B cell (primary cell): ENCODE measurements around the gene HBQ1. TPM values are rescaled to one million over a fixed set of nuclear protein-coding genes. Genes with fewer than 3 reads are reported as not detected.
"Not testable (repeated sequence)": the region's sequence is repeated elsewhere in the genome, so short reads cannot be mapped to it uniquely, and the experiment has no call there.

Experiments
- ATAC-seq: fragments of 200-7000 bp; cut with Tn5 transposase; one replicate; pipeline ENCODE4 v1.10.0; 2021; ENCODE audit warnings: low read depth, mild to moderate bottlenecking, moderate number of reproducible peaks, moderate library complexity
- CTCF ChIA-PET: fragments of 350-600 bp; sonication (Branson Sonifier 250); formaldehyde crosslinking; loops from one replicate; lab custom pipeline; 2021; ENCODE audit warnings: antibody characterized with exemption, inconsistent platforms; lab: Charles Lee
- POLR2A ChIA-PET: fragments of 350-600 bp; sonication (Branson Sonifier 250); formaldehyde crosslinking; loops from one replicate; lab custom pipeline; 2021; ENCODE audit warnings: antibody characterized with exemption; lab: Charles Lee
- DNase-seq: peaks from one replicate; pipeline ENCODE4 v3.0.0; 2013
- H2AFZ ChIP-seq: 2 replicates; pipeline ENCODE4 v1.6.1; 2012; ENCODE audit warnings: mild to moderate bottlenecking, low read depth, low read length; ENCODE audit not compliant: insufficient read depth, poor library complexity, severe bottlenecking
- H3K27ac ChIP-seq, 2 donors: 1 replicate in 1 of 2; 2 replicates in 1 of 2; pipeline ENCODE4 v1.5.1; 2012 to 2013; ENCODE audit warnings: low read length in 2 of 2, mild to moderate bottlenecking in 2 of 2, moderate library complexity in 1 of 2
- H3K27me3 ChIP-seq, 4 experiments: fragments of 200-600 bp in 1 of 4; sonication (generic) in 1 of 4; replicated peaks in 1 of 4; 1 replicate in 2 of 4; 2 replicates in 2 of 4; pipeline versions ENCODE4 v1.6.1 to v1.7.0; 2013 to 2016; ENCODE audit warnings: low read length in 3 of 4, mild to moderate bottlenecking in 2 of 4, mixed read lengths in 1 of 4, moderate library complexity in 1 of 4; ENCODE audit not compliant: insufficient read depth in 4 of 4, control insufficient read depth in 3 of 4; ENCODE audit errors: control extremely low read depth in 1 of 4
- H3K36me3 ChIP-seq, 2 experiments: replicated peaks in 1 of 2; 1 replicate in 1 of 2; 2 replicates in 1 of 2; pipeline versions ENCODE4 v1.6.1 to v1.7.1; 2013; ENCODE audit warnings: low read length in 1 of 2; ENCODE audit not compliant: insufficient read depth in 2 of 2, control insufficient read depth in 1 of 2; ENCODE audit errors: control extremely low read depth in 1 of 2, extremely low read depth in 1 of 2
- H3K4me1 ChIP-seq, 2 donors: fragments of 200-600 bp in 1 of 2; sonication (generic) in 1 of 2; 1 replicate in 1 of 2; 2 replicates in 1 of 2; pipeline versions ENCODE4 v1.5.1 to v1.6.1; 2013 to 2017; ENCODE audit warnings: low read length in 2 of 2; ENCODE audit not compliant: control insufficient read depth in 2 of 2, insufficient read depth in 2 of 2
- H3K4me2 ChIP-seq: replicated peaks from 2 replicates; pipeline ENCODE3; 2012; ENCODE audit warnings: mild to moderate bottlenecking, low read depth, low read length; ENCODE audit not compliant: poor library complexity, severe bottlenecking
- H3K4me3 ChIP-seq, 5 experiments: fragments of 200-600 bp in 1 of 5; sonication (generic) in 1 of 5; 1 replicate in 3 of 5; 2 replicates in 2 of 5; pipeline versions ENCODE4 v1.5.1 to v1.7.0; 2011 to 2016; ENCODE audit warnings: low read length in 4 of 5, mild to moderate bottlenecking in 4 of 5, low read depth in 2 of 5, control low read depth in 1 of 5, moderate library complexity in 1 of 5; ENCODE audit not compliant: insufficient read depth in 1 of 5; ENCODE audit errors: control extremely low read depth in 1 of 5, extremely low read depth in 1 of 5
- H3K79me2 ChIP-seq: fragments of 200-600 bp; sonication (generic); one replicate; pipeline ENCODE4 v1.6.0; 2016; ENCODE audit warnings: low read length; ENCODE audit not compliant: control insufficient read depth, insufficient read depth
- H3K9ac ChIP-seq: fragments of 200-600 bp; sonication (generic); 2 replicates; pipeline ENCODE4 v1.6.1; 2017; ENCODE audit warnings: mild to moderate bottlenecking, low read length, moderate library complexity
- H3K9me3 ChIP-seq, 3 donors: one replicate each; pipeline versions ENCODE4 v1.6.1 to v1.7.1; 2013; ENCODE audit warnings: low read length in 2 of 3; ENCODE audit not compliant: control insufficient read depth in 2 of 3, insufficient read depth in 1 of 3; ENCODE audit errors: control extremely low read depth in 1 of 3
- H4K20me1 ChIP-seq: 2 replicates; pipeline ENCODE4 v1.6.0; 2012; ENCODE audit warnings: mild to moderate bottlenecking, low read length; ENCODE audit not compliant: insufficient read depth, control insufficient read depth, poor library complexity, severe bottlenecking
- H3K27ac Mint-ChIP-seq: one replicate; pipeline ENCODE4 v1.8.0; 2021; ENCODE audit warnings: mixed read lengths
- H3K27me3 Mint-ChIP-seq: one replicate; pipeline ENCODE4 v1.8.0; 2021; ENCODE audit warnings: mixed read lengths
- H3K4me1 Mint-ChIP-seq: one replicate; pipeline ENCODE4 v1.8.0; 2021; ENCODE audit warnings: mixed read lengths
- H3K4me3 Mint-ChIP-seq: one replicate; pipeline ENCODE4 v1.8.0; 2021; ENCODE audit warnings: mixed read lengths
- H3K9me3 Mint-ChIP-seq: one replicate; pipeline ENCODE4 v1.8.0; 2022; ENCODE audit warnings: mixed read lengths; ENCODE audit not compliant: insufficient read depth
- EZH2 ChIP-seq: IDR thresholded peaks from 2 replicates; pipeline ENCODE4 v1.6.1; 2012; ENCODE audit warnings: borderline replicate concordance, low read depth, mild to moderate bottlenecking, moderate library complexity, low read length; ENCODE audit not compliant: insufficient read depth, poor library complexity, severe bottlenecking
- WGBS: methylation state at CpG from one replicate; pipeline ENCODE4 v1.1.5; 2013; ENCODE audit warnings: missing lambda C conversion rate; ENCODE audit not compliant: insufficient coverage; 5-methylcytosine and 5-hydroxymethylcytosine counted together
- intact Hi-C: fragments of 100-400 bp; cut with micrococcal nuclease; formaldehyde crosslinking; loops from one replicate; pipeline ENCODE4 v1.10.0; 2022
- polyA plus RNA-seq: library from polyadenylated mRNA; depleted of rRNA; stranded (reverse); fragments of >200 nt; gene quantifications from 2 replicates; pipeline ENCODE4 v1.2.3, GENCODE V29; 2012
- total RNA-seq, 2 donors: library from RNA; stranded (reverse); fragments of 120-200 nt in 1 of 2; gene quantifications; 1 replicate in 1 of 2; 2 replicates in 1 of 2; pipeline versions ENCODE4 v1.2.3 to v1.2.4, GENCODE V29; 2013 to 2022
- TF ChIP-seq, protein P1 (sequence below): fragments of 200-600 bp; IDR thresholded peaks from one replicate; pipeline ENCODE4 v1.8.0; 2022; ENCODE audit warnings: antibody characterized with exemption, mild to moderate bottlenecking

Gene HBQ1
- total and polyA plus RNA-seq, 2 donors (not counting 1 experiment from before 2014, with no cell fraction given) = not detected

GRCh38 chr16:152141-153128 is 27.8 kb upstream of the HBQ1 start, which contains the start of gene HBZ:
TSS of gene HBZ (plus strand) at chr16:152644. CDS start at chr16:152910, 266 bp downstream.
- Histone ChIP-seq H3K79me2 (no peaks in the 10 kb centered on the region), H3K4me1 (peaks cover 8% of the 10 kb centered on the region in 2 donors), H3K4me3 (no peak within 1 kb of the TSS), H3K9ac (no peak within 1 kb of the TSS), H3K27me3 (peaks cover 0 to 34% (median 14%) of the 10 kb centered on the region in 4 experiments), H3K9me3 (peaks cover 0 to 8% (median 0%) of the 10 kb centered on the region in 3 donors), H3K36me3 (no peaks in the 10 kb centered on the region), H3K4me2 (no peak within 1 kb of the TSS), H4K20me1 (no peaks in the 10 kb centered on the region), H3K27ac (no peak within 1 kb of the TSS), H2AFZ (no peak within 1 kb of the TSS)
- no peaks in the 10 kb centered on the region for H3K9me3 Mint-ChIP-seq
- peak within 1 kb of the TSS; percentile 70 for H3K27ac Mint-ChIP-seq
- POLR2A ChIA-PET = no interaction called here
- no peak for DNase-seq
- H3K4me1 Mint-ChIP-seq = peaks cover 9% of the 10 kb centered on the region
- no peak for ATAC-seq
- intact Hi-C loops = loop anchor here (1.0 kb wide), 1 partner anchor 10 kb away; no protein-coding TSS in a partner anchor
- H3K4me3 Mint-ChIP-seq = peak within 1 kb of the TSS; percentile 46
- 67% methylated on average over 7 of the region's 17 CpGs for WGBS
- H3K27me3 Mint-ChIP-seq = peaks cover 29% of the 10 kb centered on the region
- CTCF ChIA-PET = no interaction called here
- TF ChIP-seq, protein P1, sequence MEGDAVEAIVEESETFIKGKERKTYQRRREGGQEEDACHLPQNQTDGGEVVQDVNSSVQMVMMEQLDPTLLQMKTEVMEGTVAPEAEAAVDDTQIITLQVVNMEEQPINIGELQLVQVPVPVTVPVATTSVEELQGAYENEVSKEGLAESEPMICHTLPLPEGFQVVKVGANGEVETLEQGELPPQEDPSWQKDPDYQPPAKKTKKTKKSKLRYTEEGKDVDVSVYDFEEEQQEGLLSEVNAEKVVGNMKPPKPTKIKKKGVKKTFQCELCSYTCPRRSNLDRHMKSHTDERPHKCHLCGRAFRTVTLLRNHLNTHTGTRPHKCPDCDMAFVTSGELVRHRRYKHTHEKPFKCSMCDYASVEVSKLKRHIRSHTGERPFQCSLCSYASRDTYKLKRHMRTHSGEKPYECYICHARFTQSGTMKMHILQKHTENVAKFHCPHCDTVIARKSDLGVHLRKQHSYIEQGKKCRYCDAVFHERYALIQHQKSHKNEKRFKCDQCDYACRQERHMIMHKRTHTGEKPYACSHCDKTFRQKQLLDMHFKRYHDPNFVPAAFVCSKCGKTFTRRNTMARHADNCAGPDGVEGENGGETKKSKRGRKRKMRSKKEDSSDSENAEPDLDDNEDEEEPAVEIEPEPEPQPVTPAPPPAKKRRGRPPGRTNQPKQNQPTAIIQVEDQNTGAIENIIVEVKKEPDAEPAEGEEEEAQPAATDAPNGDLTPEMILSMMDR = no peak
- TF ChIP-seq EZH2 = no peak

DNA sequence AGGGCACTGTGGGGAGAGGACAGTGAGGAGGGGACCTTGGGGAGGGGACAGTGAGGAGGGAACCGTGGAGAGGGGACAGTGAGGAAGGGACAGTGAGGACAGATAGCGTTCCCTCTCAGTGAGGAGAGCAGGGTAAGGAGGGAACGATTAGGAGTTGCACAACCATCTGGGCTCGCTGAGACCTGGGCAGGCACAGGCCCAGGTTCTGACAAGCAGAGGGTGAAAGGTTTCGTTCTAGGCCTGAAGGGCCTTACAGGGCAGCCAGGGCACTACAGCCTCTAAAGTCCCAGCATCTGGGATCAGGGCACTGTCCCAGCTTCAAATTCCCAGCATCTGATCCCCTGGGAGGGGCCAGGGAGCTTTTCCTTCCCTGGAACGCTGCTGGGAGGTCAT is 27.1 kb upstream of the HBQ1 start:
- not testable (repeated sequence) for H3K4me3 ChIP-seq, H3K4me2 ChIP-seq
- peak overlapping the region; percentile 46 for H3K4me3 Mint-ChIP-seq

GRCh38 chr16:153550-154216 is 26.6 kb upstream of the HBQ1 start:
- H3K4me1 Mint-ChIP-seq, H3K4me2 ChIP-seq, H2AFZ ChIP-seq, H3K27ac ChIP-seq, H3K4me1 ChIP-seq, POLR2A ChIA-PET, H3K4me3 ChIP-seq, H3K9ac ChIP-seq, DNase-seq, H3K4me3 Mint-ChIP-seq, H3K79me2 ChIP-seq, H3K9me3 Mint-ChIP-seq, CTCF ChIA-PET, H4K20me1 ChIP-seq, H3K9me3 ChIP-seq, H3K36me3 ChIP-seq, H3K27ac Mint-ChIP-seq: not testable (repeated sequence)
- peaks cover 34% of the 10 kb centered on the region for H3K27me3 Mint-ChIP-seq
- WGBS = no CpG with 5 or more reads among the region's 74 CpGs
- ATAC-seq = peak; percentile 62
- H3K27me3 ChIP-seq = peaks cover 0 to 31% (median 14%) of the 10 kb centered on the region in 4 experiments
- intact Hi-C loops = loop anchor here (1.0 kb wide), 1 partner anchor 9 kb away; no protein-coding TSS in a partner anchor

More for the DNA sequence above, 27.1 kb upstream of the HBQ1 start:
- CTCF ChIA-PET, H3K79me2 ChIP-seq, H3K9me3 ChIP-seq, H2AFZ ChIP-seq, H3K27ac ChIP-seq, H3K4me1 ChIP-seq, POLR2A ChIA-PET, H3K9me3 Mint-ChIP-seq, H3K4me1 Mint-ChIP-seq, H3K36me3 ChIP-seq, ATAC-seq, DNase-seq, H3K9ac ChIP-seq, H4K20me1 ChIP-seq: not testable (repeated sequence)
- intact Hi-C loops = loop anchor here (1.0 kb wide), 1 partner anchor 9 kb away; no protein-coding TSS in a partner anchor
- peaks cover 0 to 34% (median 14%) of the 10 kb centered on the region in 4 experiments for H3K27me3 ChIP-seq
- peaks cover 34% of the 10 kb centered on the region for H3K27me3 Mint-ChIP-seq
- H3K27ac Mint-ChIP-seq = peak overlapping the region; percentile 70
- 100% methylated on average over 1 of the region's 6 CpGs for WGBS
